Peyer's patch (tissue), 4 donors: ENCODE measurements around the gene MRPL3.

ENCODE experiments used
- POLR2A ChIP-seq, 2 donors: fragments of 450-650 bp; IDR thresholded peaks; one replicate each; pipeline ENCODE4 v1.5.1; 2017; ENCODE audit warnings: antibody characterized with exemption in 2 of 2, mild to moderate bottlenecking in 2 of 2, moderate library complexity in 2 of 2
- TF ChIP-seq, protein P1 (sequence below), 6 experiments: fragments of 450-650 bp in 4 of 6; fragments of 200-600 bp in 2 of 6; sonication (generic) in 1 of 6; IDR thresholded peaks; one replicate each; pipeline ENCODE4 v1.5.1; 2017 to 2019; ENCODE audit warnings: antibody characterized with exemption in 6 of 6, mild to moderate bottlenecking in 3 of 6, moderate library complexity in 1 of 6

DNA sequence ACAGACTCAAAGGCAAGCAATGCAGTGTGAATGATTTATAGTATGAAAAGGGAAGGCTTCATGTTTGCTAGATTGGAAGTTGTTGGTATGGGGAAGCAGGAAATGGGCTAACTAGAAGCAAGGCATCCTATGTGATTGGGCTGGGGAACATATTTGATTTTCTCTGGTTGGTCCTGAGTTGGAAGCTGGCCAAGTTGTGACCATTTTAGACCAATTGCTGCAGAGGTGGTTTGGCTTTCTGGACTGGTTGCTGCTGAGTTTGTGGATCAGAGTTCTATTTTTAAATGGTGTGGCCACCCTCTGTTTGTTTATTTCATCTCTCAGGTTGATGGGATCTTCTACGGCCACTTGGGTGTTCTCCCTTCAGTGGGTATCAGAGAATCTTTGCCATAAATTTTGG lies 81.5 kb downstream of the MRPL3 start:
- TF ChIP-seq POLR2A (IDR thresholded peaks at IDR 0.05) = no peak
- TF ChIP-seq, protein P1, sequence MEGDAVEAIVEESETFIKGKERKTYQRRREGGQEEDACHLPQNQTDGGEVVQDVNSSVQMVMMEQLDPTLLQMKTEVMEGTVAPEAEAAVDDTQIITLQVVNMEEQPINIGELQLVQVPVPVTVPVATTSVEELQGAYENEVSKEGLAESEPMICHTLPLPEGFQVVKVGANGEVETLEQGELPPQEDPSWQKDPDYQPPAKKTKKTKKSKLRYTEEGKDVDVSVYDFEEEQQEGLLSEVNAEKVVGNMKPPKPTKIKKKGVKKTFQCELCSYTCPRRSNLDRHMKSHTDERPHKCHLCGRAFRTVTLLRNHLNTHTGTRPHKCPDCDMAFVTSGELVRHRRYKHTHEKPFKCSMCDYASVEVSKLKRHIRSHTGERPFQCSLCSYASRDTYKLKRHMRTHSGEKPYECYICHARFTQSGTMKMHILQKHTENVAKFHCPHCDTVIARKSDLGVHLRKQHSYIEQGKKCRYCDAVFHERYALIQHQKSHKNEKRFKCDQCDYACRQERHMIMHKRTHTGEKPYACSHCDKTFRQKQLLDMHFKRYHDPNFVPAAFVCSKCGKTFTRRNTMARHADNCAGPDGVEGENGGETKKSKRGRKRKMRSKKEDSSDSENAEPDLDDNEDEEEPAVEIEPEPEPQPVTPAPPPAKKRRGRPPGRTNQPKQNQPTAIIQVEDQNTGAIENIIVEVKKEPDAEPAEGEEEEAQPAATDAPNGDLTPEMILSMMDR (IDR thresholded peaks at IDR 0.05) = no peak
